ENCODE measurements around the gene ABHD17A.

ABHD17A gene

DNA sequence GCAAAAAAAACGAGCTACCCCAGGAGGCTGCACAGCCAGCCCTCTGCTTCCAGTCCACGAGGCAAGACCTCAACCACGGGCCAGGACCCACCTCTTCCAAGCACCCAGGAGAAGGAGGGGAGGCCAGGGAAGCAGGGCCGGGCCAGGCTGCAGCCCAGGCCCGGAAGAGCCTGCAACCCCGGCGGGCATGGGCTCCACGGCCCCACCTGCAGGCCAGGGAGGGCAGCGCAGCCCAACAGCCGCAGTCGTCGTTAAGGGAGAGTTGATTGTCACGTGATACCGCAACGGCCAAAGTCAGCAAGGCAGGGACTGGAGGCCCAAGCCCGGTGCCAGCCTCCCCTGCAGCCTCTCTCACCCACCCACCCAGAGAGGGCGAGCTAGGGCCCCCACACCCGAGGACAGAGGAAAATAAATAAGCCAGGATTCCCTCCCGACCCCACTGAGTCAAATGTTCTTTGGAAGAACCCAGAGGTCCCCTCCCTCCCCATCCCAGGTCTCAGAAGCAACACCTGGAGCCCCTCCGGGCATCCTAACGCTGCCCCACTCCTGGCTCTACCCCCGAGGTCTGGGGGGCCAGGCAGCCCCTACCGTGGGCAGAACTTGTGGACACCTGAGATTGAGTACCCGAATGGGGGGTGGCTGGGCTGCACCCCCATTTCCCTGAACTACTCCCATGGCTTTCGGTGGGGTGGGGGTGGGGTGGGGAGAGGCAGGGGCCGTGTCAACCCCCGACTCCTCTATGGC lies 31.8 kb downstream of the ABHD17A start:
- peak; percentile 85 for DNase-seq (ENCODE audit: low spot score)

DNA sequence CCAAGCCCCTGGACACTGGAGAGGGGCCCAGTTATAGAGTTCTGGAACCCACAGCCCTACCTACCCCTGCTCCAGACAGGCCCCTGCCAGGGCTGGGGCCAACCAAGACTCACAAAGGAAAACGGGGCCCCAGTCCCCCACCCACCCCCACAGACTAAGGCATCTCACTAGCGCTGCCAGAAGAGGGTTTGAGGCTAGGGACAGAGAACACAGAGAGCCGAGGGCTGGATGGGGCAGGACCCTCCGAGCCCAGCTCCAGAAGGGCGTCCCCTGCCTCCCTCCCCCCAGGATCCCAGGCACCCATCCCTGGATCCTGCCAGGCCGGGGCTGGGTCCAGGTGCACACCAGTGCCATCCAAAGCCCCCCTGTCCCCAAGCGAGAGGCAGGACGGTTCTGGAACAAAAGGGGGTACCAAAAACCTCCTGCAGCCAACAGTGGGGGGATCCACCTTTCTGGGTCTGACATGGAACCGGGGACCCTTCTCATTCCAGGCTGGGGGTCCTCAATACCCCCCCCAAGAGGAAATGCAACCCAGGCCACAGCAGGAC lies 32.6 kb downstream of the ABHD17A start:
- no peak for DNase-seq (ENCODE audit: low spot score)

DNA sequence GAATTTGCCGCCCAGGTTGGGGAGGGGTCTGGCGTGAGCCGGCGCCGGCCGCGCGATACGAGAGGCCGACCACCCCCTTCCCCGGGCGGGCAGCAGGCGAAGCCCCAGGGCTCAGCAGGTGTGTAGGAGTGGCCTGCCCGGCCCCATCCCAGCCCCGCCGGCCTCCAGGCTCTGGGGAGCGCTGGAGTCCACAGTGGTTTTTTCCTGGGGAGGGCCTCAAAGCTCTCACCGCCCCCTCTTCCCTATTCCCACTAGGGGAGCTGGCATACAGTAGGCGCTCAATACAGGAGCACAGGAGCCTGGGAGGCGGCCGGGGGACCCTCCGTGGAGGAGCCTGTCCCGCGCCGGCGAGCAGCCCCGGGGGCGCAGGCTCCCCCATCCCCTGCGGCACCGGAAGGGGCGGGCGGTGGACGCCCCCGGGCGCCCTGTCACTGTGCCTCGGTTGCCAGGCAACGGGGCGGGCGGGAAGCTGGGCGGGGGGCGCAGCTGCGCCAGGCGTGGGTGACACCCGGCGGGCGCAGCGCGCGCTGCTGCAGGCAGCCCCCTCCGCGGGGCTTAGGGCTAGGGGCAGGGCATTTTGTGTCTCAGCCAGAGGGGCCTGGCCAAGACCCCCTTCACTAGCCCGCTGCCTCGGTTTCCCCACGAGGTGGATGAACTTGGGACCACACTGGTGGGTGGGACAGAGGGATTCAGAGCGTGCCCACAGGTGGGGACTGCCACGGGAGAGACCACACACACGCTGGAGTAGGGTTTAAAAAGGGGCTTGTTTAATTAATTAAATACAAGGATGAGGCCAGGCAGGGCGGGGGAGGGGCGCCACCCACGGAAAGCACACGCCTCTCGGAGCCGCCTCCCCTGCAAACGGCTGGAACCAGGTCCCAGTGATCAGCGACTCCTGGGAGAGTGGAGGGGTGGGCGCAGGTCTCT lies 33.4 kb downstream of the ABHD17A start:
- no peak for DNase-seq (ENCODE audit: low spot score)

DNA sequence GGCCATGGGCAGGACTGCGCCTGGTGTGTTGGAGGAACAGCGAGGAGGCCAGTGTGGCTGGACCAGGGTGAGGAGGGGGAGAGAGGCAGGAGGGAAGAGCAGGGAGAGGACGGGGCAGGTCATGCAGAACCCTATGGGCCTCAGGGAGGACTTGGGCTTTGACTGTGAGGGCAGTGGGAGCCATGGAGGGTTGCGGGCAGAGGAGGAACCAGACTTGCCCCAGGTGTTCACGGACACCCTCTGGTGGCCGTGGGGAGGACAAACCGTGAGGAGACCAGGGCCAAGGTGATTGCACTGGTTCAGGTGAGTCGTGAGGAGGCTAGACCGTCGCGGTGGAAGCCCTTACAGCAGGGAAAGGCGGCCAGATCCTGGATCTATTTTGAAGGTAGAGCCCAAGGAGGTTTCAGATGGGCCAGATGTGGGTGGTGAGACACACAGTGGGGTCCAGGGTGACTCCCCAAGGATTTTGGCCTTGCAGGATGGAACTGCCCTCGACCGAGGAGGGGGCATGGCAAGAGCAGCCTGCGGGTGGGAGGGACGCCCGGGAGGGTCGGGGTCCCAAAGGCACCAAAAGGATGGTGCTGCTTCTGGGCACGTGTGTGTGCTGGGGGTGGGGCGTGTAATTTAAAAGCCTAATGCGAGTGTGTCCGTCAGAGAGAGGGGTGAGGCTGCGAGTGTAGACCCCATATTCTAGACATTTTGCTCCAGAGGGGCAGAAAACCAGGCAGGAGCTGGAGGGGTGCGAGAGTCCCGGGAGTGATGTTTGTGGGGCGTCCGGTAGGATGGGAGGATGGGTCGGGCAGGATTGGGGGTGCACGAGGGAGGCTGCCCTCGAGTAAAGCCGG lies 34.3 kb downstream of the ABHD17A start:
- DNase-seq (ENCODE audit: low spot score), result no peak

DNA sequence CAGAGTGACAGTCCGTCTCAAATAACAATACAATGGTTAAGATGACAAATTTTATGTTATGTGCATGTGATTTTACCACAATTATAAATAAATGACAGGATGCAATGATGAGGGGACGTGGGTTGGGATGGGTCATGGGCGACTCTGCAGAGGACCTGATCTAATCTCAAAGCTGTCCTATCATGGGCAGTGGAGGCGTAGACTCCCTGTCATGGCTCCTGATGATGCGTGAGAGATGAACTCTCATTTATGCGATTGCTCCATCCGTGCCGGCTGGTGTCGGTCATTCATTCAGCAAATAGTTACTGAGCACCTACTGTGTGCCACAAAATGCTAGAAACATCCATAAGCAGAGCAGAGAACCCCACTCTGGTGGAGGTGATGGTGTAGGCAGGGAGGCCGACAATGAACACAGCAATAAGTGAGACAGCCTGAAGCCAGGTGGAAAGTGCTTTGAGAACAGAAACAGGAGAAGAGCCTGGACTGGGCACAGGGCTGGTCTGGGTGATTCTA lies 35.4 kb downstream of the ABHD17A start:
- DNase-seq (ENCODE audit: low spot score), result no peak

DNA sequence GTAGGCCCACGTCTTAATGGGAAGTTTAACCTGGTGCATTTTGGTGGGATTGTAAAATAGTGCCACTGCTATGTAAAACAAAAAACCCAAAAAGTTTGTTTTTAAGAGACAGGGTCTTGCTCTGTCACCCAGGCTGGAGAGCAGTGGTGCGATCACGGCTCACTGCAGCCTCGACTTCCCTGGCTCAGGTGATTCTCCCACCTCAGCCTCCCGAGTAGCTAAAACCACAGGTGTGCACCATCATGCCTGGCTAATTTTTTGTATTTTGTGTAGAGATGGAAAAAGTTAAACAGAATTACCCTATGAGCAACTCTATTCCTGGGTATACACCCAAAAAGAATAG lies 36.2 kb downstream of the ABHD17A start:
- no peak for DNase-seq (ENCODE audit: low spot score)

DNA sequence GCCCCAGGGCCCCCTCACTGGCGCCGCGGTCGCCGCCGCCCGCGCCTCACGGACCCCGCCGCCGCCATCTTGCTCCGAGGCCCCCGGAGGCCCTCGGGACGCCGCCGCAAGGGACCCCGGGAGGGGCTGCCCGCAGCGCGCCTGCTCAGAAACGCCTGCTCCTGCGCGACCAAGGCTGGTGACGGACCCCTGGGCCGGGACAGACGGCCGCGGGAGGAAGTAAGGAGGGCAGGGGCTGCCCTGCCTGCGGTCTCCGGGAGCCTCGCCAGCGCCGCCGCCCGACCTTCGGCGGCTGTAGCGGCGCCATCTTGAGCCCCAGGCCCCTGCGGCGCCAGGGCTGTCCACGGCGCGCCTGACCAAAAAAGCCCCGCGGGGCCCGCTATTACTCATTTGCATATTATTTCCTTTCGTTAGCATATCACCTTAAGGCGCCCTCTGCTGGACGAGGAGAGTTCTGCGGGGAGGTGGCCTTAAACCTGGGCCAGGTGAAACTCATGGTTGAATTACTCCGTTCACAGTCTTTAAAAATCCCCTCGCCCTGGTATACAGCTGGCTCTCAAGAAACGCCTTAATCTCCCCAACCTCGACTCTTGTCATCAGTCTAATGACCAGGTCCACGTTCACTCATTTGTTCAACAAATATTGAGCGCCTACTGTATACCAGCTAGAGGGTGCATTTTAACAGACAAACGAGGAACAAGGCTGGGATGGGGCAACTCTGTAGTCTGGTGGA lies 36.7 kb downstream of the ABHD17A start, which contains the start of gene REXO1:
Gene REXO1, minus strand, starts transcription at position 85 of the 733 bp plus-strand sequence. CDS start 125 bp downstream, outside the sequence.
- DNase-seq (ENCODE audit: low spot score), result peak; percentile 80

DNA sequence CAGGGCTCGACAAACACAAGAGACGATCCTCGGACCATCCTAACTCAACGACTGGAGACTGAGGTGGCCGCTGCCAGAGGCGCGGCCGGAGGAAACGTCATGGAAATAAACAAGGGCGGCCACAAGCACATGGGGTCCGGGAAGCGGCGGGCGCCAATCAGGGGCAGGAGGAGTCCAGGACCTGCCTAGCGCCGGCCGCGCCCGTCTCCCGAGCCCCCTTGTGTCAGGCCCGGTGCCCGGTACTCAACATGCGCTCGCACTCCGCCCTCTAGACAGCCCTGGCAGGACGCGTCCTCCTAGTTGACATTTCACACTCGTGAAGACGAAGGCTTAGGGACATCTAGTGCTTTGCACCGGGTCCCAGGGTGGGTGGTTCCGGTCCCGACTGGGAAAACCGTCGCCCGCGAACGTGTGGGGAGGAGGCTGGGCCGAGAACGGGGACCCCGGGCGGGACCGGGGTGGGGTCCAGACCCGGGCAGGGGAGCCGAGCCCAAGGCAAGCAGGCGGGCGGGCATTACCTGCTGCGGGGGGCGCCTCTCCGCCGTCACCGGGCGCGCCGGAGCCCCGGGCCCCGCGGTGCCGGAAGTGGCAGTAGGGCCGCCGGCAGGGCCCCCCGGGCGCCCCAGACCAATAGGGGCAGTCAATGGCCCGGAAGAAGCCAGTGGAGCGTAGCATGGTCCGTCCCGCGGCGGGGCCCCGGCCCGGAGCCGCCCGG lies 37.5 kb downstream of the ABHD17A start:
- DNase-seq (ENCODE audit: low spot score), result no peak

DNA sequence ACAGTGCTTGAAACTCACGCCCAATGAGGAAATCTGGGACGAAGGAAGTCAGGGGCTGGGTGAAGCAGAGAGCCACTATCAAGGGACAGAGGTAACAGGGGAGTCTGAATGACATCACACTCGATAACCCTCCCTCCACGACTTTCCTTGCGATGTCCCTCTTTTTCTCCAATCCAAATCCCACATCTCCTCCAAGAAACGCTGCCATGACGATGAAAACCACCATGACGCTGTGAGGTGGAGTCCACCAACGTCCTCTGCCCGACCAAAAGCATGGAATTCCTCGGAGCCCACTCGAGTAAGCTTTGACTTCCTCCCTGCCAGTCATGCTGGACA lies 38.0 kb downstream of the ABHD17A start:
- no peak for DNase-seq (ENCODE audit: low spot score)

DNA sequence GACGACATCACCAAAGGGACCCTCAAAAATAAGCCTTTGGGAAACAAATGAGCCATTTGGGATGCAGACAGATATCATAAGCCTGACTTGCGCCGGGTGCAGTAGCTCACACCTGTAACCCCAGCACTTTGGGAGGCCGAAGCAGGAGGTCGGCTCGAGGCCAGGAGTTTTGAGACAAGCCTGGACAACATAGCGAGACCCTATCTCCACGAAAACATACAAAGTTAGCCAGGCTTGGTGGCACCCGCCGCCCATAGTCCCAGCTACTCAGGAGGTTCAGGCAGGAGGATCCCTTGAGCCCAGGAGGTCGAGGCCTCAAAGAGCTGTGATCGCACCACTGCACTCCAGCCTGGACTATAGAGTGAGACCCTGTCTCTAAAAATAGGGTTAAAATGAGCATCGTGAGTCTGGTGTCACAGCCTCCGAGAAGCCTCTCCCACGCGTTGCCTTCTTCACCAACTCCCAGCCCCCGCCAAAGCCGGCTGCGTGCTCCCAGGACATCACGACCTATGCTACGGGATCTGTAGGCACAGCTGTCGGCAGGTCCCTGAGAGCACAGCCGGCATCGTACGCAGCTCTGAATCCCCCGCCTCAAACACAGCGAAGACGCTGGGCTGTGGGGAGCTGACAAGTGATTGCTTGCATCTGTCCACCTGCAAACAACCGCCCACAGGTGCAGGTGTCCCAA lies 38.6 kb downstream of the ABHD17A start:
- no peak for DNase-seq (ENCODE audit: low spot score)

DNA sequence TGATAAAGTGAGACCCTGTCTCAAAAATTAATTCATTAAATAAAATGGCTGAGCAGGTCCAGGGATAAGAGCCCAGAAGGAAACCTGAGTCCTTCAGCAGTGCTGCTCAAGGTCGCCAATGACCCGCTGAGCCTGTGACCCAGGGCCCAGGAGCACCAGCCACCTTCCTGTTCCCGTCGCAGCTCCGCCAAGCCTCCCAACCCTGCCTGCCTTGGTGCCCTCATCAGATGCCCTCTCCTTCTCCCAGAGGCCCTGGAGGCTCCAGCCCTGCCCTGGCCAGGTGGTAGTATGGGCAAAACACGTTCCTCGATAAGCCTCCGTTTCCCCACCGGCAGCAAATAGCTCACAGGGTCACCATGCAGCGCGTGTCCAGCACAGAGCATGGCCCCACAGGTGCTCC lies 39.7 kb downstream of the ABHD17A start:
- no peak for DNase-seq (ENCODE audit: low spot score)

DNA sequence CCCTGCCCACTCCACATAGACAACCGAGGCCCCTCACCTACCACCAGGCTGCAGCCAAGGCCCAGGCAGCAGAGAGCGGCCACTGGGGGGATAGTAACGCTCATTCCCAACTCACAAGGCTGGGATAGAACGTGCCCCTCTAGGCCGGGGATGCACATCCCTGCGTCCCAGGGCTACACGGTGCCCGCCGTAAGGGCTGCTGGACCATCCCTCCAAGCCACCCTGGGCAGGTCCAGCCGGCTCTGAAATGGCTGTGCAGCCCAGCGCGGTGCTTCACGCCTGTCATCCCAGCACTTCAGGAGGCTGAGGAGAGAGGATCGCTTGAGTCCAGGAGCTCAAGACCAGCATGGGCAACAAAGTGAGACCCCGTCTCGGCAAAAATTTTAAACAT lies 40.2 kb downstream of the ABHD17A start:
- DNase-seq (ENCODE audit: low spot score), result no peak

DNA sequence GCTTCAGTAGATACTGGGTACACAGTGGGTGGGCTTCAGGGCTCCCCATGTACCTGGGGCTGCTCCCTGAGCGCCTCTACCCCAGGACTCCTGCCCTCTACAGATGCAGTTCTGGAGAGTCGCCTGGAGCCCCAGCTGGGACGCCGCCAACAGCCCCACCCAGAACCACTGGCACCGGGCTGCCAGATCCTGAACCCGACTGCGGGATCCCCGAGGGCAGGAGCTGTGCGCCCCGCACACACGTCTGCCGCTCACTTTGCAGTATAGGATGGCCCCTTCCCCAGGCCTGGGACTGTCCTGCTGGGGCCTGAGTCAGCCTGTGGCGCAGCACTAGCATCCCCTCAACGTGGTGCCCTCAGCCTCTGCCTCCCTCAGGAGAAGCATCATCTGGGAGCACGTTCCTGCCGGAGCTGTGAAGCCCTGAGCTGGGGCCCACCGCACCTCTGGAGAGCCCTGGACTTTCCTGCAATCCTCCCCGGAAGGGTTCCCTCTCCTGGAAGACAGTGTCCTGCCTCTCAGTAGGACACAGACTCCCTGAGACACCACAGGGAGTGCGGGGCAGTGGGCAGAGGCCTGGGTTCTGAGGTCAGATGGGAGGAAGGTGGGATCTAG lies 40.7 kb downstream of the ABHD17A start:
- no peak for DNase-seq (ENCODE audit: low spot score)

DNA sequence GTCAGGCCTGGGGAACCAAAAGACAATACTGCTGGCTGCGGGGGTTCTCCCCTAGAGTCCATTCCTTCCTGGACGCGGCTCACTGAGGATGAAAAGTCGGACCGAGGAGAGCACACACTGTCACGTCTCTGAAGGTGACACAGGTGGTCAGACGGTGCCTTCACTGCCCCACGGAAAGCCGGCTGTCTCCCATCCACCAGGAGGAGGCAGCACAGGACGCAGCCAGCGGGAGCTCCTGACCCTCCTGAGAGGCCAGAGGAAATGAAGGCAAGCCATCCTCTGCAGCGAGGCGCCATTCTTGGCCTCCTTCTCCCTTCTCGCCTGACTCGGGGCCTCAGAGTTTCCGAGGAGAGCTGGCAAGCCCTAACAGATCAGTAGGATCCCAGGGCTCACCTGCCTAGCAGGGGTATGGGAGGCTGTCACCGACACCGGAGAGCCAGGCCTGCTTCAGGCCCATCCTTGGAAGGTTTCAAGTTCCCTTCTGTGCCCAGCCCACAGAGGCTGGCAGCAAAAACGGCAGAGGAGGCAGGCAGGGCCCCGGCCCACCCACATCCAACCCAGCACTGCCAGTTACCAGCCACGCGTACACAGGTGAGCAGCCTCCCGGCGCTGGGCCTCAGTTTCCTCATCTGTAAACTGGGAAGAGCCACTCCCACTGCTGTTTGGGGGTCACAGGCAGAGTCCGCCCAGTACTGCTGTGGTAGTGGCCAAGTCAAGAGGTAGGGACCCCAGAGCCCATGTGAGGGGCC lies 41.5 kb downstream of the ABHD17A start:
- DNase-seq (ENCODE audit: low spot score), result no peak

DNA sequence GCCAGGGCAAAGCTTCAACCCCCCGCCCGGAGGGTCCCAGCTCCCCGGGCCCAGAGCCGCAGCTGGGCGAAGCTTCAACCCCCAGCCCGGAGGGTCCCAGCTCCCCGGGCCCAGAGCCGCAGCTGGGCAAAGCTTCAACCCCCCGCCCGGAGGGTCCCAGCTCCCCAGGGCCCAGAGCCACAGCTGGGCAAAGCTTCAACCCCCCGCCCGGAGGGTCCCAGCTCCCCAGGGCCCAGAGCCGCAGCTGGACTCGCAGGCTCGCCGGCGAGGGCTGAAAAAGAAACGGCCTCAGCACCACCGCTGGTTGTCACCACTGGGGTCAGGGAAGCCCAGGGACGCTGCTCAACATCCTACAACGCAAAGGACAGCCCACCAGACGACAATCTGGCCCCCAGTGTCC lies 42.2 kb downstream of the ABHD17A start:
- DNase-seq (ENCODE audit: low spot score), result no peak

DNA sequence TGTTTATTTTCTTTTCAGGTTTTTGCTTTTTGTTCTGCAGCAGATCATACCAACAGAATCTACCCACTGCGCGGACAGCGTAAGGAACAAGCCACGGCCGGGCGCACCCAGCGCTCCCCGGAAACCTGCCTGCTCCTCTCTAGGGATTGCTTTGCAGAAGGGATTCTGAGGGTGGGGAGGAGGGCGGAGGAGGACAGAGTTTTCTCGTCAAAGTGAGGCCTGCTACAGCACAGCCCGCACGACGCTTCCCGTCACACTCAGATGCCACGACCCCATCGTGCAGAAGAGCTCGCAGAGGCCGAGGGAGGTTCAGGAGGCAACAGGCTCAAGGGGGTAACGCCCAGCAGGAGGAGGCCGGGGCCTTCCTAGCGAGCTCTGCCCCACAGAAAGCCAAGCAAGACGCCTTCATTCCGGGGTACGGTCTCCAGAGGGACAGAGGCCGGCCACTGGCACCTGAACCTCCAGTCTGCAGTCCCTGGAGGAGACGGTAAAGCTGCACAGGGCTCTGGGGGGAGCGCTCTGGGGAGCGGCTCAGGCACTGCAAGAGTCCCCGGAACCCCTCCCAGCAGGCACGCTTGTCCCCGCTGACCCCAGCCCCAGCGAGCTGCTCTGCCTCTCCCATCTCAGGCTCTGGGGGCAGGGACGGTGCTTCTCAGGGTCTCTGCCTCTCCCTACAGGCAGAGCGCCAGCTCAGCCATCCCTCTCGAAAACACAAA lies 43.9 kb downstream of the ABHD17A start:
- DNase-seq (ENCODE audit: low spot score), result no peak

DNA sequence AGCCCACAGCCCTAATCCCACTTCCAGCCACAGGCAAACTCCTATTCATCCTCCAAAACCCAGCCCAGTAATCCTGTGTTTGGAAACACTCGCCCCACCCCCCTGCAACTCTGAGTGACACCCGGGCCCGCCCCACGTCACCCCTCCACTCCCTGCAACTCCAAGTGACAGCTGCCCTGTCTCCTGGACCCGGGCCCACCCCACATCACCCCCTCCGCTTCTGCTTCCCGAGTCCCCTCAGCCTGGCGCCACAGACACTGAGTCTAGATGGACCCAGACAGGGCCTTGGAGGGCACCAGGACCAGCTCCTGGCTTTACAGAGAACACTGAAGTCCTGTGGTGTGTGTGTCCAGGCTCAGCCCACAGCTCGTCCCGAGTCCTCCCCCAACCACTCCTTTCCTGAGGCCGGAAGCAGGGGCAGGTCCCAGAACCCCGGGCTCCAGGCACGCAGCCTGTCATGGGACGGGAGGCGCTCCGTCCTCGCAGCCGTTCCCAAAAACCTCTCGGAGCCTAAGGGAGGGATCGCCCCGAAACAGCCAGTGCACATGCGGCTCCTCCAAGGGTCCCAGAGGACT lies 44.7 kb downstream of the ABHD17A start:
- DNase-seq (ENCODE audit: low spot score), result no peak
